Transverse colon (tissue), 4 donors: Measurements from ENCODE around the gene GLB1L2. TPM values are rescaled to one million over a fixed set of nuclear protein-coding genes. Genes with fewer than 3 reads are reported as not detected.

Experiments
- DNase-seq: peaks from one replicate; pipeline ENCODE4 v3.0.0-alpha.2; 2019
- H3K27ac ChIP-seq, 4 donors: fragments of 200-600 bp; sonication (generic); 2 replicates each; pipeline ENCODE4 v1.5.1; 2016 to 2018; ENCODE audit warnings: inconsistent platforms in 4 of 4
- H3K27me3 ChIP-seq: fragments of 200-600 bp; sonication (generic); 2 replicates; pipeline ENCODE4 v1.5.1; 2017; ENCODE audit warnings: inconsistent platforms
- H3K36me3 ChIP-seq, 4 donors: fragments of 200-600 bp; sonication (generic); 2 replicates each; pipeline ENCODE4 v1.5.1; 2017 to 2019; ENCODE audit warnings: inconsistent platforms in 4 of 4
- H3K4me1 ChIP-seq, 4 donors: fragments of 200-600 bp; sonication (generic); 2 replicates each; pipeline ENCODE4 v1.5.1; 2017 to 2020; ENCODE audit warnings: inconsistent platforms in 4 of 4
- H3K4me3 ChIP-seq, 4 donors: fragments of 200-600 bp; sonication (generic); 1 replicate in 1 of 4; 2 replicates in 3 of 4; pipeline versions ENCODE4 v1.5.1 to v1.6.1; 2017 to 2019; ENCODE audit warnings: inconsistent platforms in 4 of 4
- H3K9me3 ChIP-seq, 2 donors: fragments of 200-600 bp; sonication (generic); 2 replicates each; pipeline ENCODE4 v1.5.1; 2017 to 2019; ENCODE audit warnings: inconsistent platforms in 2 of 2
- EP300 ChIP-seq: sonication (generic); formaldehyde crosslinking; IDR thresholded peaks from one replicate; pipeline ENCODE4 v1.6.1; 2017; ENCODE audit warnings: antibody characterized with exemption, low read depth
- POLR2A ChIP-seq: fragments of 450-650 bp; IDR thresholded peaks from one replicate; pipeline ENCODE4 v1.6.1; 2016; ENCODE audit warnings: antibody characterized with exemption, mild to moderate bottlenecking, moderate library complexity
- POLR2AphosphoS5 ChIP-seq, 3 donors: sonication (generic); formaldehyde crosslinking; IDR thresholded peaks; one replicate each; pipeline ENCODE4 v1.6.1; 2016; ENCODE audit warnings: antibody characterized with exemption in 3 of 3
- WGBS, 2 donors: methylation state at CpG; one replicate each; pipeline ENCODE4 v1.1.5; 2018; ENCODE audit warnings: low coverage in 1 of 2; 5-methylcytosine and 5-hydroxymethylcytosine counted together
- in situ Hi-C, 4 donors: fragments of 200-750 bp; cut with MboI; loops; one replicate each; pipeline versions ENCODE4 v1.15.0 to v1.15.1; 2017; ENCODE audit warnings: low sequenced_read_pairs in 3 of 4, low pct_ligation_motif_present in 1 of 4, low pct_unique_long_range_greater_than_20kb in 1 of 4
- intact Hi-C: fragments of 100-400 bp; cut with DNase I; formaldehyde crosslinking; loops from one replicate; pipeline ENCODE4 v1.15.1; 2023; ENCODE audit warnings: low total_unique reads
- total RNA-seq, 4 donors: library from RNA; depleted of rRNA; stranded (reverse); fragments of >200 nt; gene quantifications; one replicate each; pipeline ENCODE4 v1.1.0, GENCODE V29; 2016
- TF ChIP-seq, protein P1 (sequence below), 5 experiments: fragments of 200-600 bp in 3 of 5; fragments of 450-650 bp in 2 of 5; sonication (generic) in 3 of 5; IDR thresholded peaks; 1 replicate in 2 of 5; 2 replicates in 3 of 5; pipeline ENCODE4 v1.5.1; 2016 to 2017; ENCODE audit warnings: antibody characterized with exemption in 5 of 5, inconsistent platforms in 3 of 5, mild to moderate bottlenecking in 2 of 5, moderate library complexity in 1 of 5

GLB1L2 gene
- total RNA-seq, 4 donors from 2014 or later = 26.2 to 39.5 (median 35.3) TPM

DNA sequence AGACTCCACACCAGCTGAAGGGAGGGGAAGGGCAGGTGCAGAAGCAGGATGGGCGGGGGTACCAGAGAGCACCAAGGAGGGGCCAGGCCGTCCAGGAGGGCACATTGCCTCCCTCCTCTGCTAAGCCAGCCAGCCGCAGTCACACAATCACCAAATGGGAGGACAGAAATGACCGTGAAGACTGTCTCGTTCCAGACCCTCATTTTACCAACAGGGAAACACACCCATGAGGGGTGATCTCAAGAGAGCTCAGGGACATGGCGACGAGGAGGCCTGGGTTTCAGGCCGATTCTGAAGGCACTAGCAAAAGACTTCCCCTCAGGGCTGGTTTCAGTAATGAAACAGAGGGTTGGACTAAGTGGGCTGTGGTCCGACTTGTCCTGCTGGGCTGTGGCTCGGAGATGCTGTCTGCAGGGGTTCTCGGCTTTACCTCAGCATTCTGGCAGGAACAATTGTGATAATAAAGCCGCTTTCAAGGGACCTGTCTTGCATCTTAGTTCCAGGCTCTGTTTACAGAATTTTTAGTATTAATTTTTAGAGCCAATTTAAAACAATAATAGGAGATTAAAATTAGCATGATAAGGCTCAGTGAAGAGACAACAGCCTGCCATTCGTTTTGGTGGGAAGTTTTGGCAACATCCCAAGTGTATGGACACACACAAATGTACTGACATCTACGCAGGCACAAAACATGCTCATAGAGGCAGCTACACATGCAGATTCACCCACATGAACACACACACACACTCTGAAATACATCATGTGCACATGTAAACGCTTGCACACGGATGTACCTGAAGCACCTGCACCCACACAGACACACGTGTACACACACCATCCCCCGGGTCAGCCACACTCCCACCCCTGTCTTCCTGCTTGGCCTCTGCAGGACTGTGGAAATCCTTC, 82.3 kb downstream of the GLB1L2 start:
- H3K4me3 ChIP-seq = no peak overlapping the region
- peaks cover 0 to 15% (median 13%) of the 10 kb centered on the region in 4 donors for H3K4me1 ChIP-seq
- in situ Hi-C loops = no loop called here

GRCh38 chr11:134414766-134415765, 83.3 kb downstream of the GLB1L2 start:
- H3K4me3 ChIP-seq = no peak overlapping the region
- intact Hi-C loops (no loop called here), in situ Hi-C loops (no loop called here)
- 13 to 33% methylated on average over 4 to 17 of the region's 17 CpGs for WGBS, 2 donors
- TF ChIP-seq, protein P1, sequence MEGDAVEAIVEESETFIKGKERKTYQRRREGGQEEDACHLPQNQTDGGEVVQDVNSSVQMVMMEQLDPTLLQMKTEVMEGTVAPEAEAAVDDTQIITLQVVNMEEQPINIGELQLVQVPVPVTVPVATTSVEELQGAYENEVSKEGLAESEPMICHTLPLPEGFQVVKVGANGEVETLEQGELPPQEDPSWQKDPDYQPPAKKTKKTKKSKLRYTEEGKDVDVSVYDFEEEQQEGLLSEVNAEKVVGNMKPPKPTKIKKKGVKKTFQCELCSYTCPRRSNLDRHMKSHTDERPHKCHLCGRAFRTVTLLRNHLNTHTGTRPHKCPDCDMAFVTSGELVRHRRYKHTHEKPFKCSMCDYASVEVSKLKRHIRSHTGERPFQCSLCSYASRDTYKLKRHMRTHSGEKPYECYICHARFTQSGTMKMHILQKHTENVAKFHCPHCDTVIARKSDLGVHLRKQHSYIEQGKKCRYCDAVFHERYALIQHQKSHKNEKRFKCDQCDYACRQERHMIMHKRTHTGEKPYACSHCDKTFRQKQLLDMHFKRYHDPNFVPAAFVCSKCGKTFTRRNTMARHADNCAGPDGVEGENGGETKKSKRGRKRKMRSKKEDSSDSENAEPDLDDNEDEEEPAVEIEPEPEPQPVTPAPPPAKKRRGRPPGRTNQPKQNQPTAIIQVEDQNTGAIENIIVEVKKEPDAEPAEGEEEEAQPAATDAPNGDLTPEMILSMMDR (IDR thresholded peaks at IDR 0.05) = no peak
- TF ChIP-seq POLR2A = no peak
- no peak for TF ChIP-seq EP300
- no peak for TF ChIP-seq POLR2AphosphoS5 (IDR thresholded peaks at IDR 0.05)
- peaks cover 76% of the 10 kb centered on the region for H3K27me3 ChIP-seq
- peaks cover 0 to 15% (median 13%) of the 10 kb centered on the region in 4 donors for H3K4me1 ChIP-seq
- DNase-seq = no peak
- H3K36me3 ChIP-seq = no peaks in the 10 kb centered on the region
- H3K9me3 ChIP-seq = no peaks in the 10 kb centered on the region
- no peak overlapping the region for H3K27ac ChIP-seq

More for the DNA sequence above, 82.3 kb downstream of the GLB1L2 start:
- Histone ChIP-seq H3K9me3 (no peaks in the 10 kb centered on the region), H3K27me3 (peaks cover 85% of the 10 kb centered on the region), H3K27ac (no peak overlapping the region), H3K36me3 (no peaks in the 10 kb centered on the region)
- intact Hi-C loops = no loop called here
- TF ChIP-seq POLR2A (no peak), POLR2AphosphoS5 (IDR thresholded peaks at IDR 0.05) (no peak), EP300 (no peak)
- TF ChIP-seq, protein P1 (IDR thresholded peaks at IDR 0.05) = no peak
- 32 to 37% methylated on average over 7 to 18 of the region's 18 CpGs for WGBS, 2 donors
- DNase-seq = no peak

DNA sequence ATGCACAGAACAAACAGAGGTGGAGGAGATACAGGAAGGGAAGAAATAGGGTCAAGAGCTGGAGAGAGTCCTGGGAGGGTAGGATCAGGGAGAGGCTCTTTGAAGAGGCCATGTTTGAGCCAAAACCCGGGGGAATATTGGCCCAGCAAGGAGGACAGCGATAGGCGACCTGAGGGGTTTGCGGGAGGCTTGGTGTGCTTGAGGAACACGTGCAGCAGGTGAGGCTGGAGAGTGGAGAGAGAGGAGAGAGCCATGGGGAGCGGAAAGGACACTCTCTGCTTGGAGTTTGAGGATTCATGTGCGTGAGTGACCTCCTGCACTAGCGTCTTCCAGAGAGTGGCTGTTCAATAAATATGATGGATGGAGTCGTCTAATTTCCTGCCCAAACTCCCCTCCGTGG, 84.9 kb downstream of the GLB1L2 start:
- no peak overlapping the region for H3K27ac ChIP-seq
- in situ Hi-C loops (no loop called here), intact Hi-C loops (no loop called here)
- no peaks in the 10 kb centered on the region for H3K36me3 ChIP-seq
- H3K9me3 ChIP-seq = no peaks in the 10 kb centered on the region
- H3K27me3 ChIP-seq = peaks cover 59% of the 10 kb centered on the region
- H3K4me3 ChIP-seq = no peak overlapping the region
- H3K4me1 ChIP-seq = peaks cover 0 to 8% (median 7%) of the 10 kb centered on the region in 4 donors
- TF ChIP-seq POLR2A (no peak), POLR2AphosphoS5 (IDR thresholded peaks at IDR 0.05) (no peak), EP300 (no peak)
- TF ChIP-seq, protein P1 (IDR thresholded peaks at IDR 0.05) = no peak
- WGBS, 2 donors = 66 to 92% methylated on average over 3 to 10 of the region's 10 CpGs
- DNase-seq = no peak
